ENCODE measurements around the gene CCDC127. TPM values are rescaled to one million over a fixed set of nuclear protein-coding genes. Genes with fewer than 3 reads are reported as not detected.
"Not testable (repeated sequence)": the region's sequence is repeated elsewhere in the genome, so short reads cannot be mapped to it uniquely, and the experiment has no call there.

CCDC127 gene
- total and polyA plus RNA-seq, 2 donors (not counting 3 experiments of a cell fraction or from before 2014, with no cell fraction given), result 3.4 to 6.3 TPM

DNA sequence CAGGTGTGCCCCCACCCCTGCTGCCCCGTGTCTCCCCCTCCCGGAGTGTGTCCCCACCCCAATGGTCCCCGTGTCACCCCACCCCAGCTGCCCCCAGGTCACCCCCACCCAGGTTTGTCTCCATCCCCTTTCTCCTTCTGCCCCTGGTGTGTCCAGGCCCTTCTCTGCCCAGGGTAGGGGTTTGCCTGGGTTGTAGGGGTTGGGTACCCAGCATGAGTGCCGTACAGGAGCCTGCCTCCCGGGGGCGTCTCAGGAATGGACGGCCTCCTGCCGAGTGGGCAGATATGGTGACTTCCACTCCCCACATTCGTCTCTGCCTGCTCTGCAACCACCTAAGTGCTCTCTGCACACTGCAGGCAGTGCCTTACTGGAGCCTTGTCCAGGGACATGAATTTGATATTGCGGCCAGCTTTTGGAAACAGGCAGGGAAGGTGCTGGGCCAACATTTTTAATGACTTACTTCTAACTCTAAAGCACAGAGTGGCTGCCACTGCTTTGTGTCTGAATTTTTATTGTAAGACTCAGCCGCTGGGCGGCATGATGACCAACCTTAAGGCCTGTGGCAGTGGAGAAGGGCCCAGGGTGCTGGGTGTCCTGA is 20.0 kb downstream of the CCDC127 start:
- no peaks in the 10 kb centered on the region for H3K9me3 ChIP-seq (replicated peaks; ENCODE audit: control insufficient read depth, insufficient read depth, low read length)
- ChIA-PET CTCF (interaction anchor here (1.9 kb wide), 1 partner anchor 10 kb away, joined by 8 read pairs; no protein-coding TSS in a partner anchor), POLR2A (no interaction called here)
- FAIRE-seq (no peak), DNase-seq (ENCODE audit: low read depth, low spot score) (no peak)
- dilution Hi-C loops (cut with MboI; ENCODE audit: extremely low pct_ligation_motif_present, low sequenced_read_pairs) (no loop called here), intact Hi-C loops (cut with micrococcal nuclease) (no loop called here)
- H3K4me3 ChIP-seq (replicated peaks in 1 of 3; ENCODE audit: insufficient read depth in 1 of 3, low read depth in 1 of 3, low read length in 3 of 3), result no peak overlapping the region
- H3K9ac ChIP-seq (replicated peaks; ENCODE audit: extremely low read depth, insufficient read depth, low read length), result no peak overlapping the region
- no peak overlapping the region for H3K4me2 ChIP-seq (ENCODE audit: insufficient read depth, low read length)
- no peaks in the 10 kb centered on the region for H3K4me1 ChIP-seq (ENCODE audit: control insufficient read depth, extremely low read depth, insufficient read depth, low read length)
- TF ChIP-seq JUN (IDR thresholded peaks at IDR 0.05; ENCODE audit: borderline replicate concordance, insufficient read depth, insufficient read length, low read depth) (no peak), POLR2A (IDR thresholded peaks at IDR 0.05; ENCODE audit: low read depth, low read length) (no peak), GATA2 (IDR thresholded peaks at IDR 0.05; ENCODE audit: insufficient read depth, insufficient read length, low read depth, low read length) (no peak), CTCF (IDR thresholded peaks at IDR 0.05; ENCODE audit: extremely low read depth in 1 of 2, insufficient read depth in 1 of 2, low read depth in 1 of 2, low read length in 2 of 2) (no peak), EZH2 (IDR thresholded peaks at IDR 0.05; ENCODE audit: borderline replicate concordance, low read depth, low read length, severe bottlenecking) (no peak), MAX (IDR thresholded peaks at IDR 0.05; ENCODE audit: insufficient read depth, insufficient read length) (no peak), POLR2AphosphoS5 (IDR thresholded peaks at IDR 0.05; ENCODE audit: insufficient read depth, low read depth, low read length) (no peak), FOS (IDR thresholded peaks at IDR 0.05; ENCODE audit: borderline replicate concordance, insufficient read depth, low read length) (no peak), MYC (IDR thresholded peaks at IDR 0.05; ENCODE audit: low read depth, low read length) (no peak)
- no TSS peak for BruUV-seq (replicated peaks)
- no peaks in the 10 kb centered on the region for H3K79me2 ChIP-seq (ENCODE audit: control insufficient read depth, insufficient read depth, low read length)
- H3K27ac ChIP-seq (ENCODE audit: insufficient read depth, low read depth, low read length), result no peak overlapping the region
- no peaks in the 10 kb centered on the region for H3K9me1 ChIP-seq (replicated peaks; ENCODE audit: control insufficient read depth, extremely low read depth, insufficient read depth, low read length)
- no peak overlapping the region for H2AFZ ChIP-seq (ENCODE audit: low read depth, low read length)
- H3K27me3 ChIP-seq (ENCODE audit: control insufficient read depth in 2 of 2, insufficient read depth in 2 of 2, low read length in 2 of 2), result no peaks in the 10 kb centered on the region
- no peaks in the 10 kb centered on the region for H4K20me1 ChIP-seq (replicated peaks; ENCODE audit: control insufficient read depth, extremely low read depth, insufficient read depth, low read length)
- H3K36me3 ChIP-seq (ENCODE audit: control insufficient read depth in 2 of 2, extremely low read depth in 1 of 2, insufficient read depth in 2 of 2, low read length in 2 of 2), result peaks cover 0 to 2% of the 10 kb centered on the region in 2 experiments

DNA sequence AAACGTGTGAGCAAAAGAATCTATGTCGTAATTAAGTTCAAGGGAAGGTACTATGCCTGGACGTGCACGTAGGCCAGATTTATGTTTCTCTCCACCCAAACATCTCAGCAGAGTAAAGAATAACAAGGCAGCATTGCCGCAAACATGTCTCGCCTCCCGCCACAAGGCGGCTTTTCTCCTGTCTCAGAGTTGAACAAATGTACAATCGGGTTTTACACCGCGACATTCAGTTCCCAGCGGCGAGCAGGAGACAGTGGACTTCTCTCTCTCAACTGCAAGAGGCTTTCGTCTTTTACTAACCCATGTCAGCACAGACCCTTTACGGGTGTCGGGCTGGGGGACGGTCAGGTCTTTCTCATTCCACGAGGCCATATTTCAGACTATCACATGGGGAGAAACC is 20.9 kb downstream of the CCDC127 start:
- BruUV-seq (replicated peaks); H3K9me1 ChIP-seq (replicated peaks; ENCODE audit: control insufficient read depth, extremely low read depth, insufficient read depth, low read length); H2AFZ ChIP-seq (ENCODE audit: low read depth, low read length); dilution Hi-C loops (cut with MboI; ENCODE audit: extremely low pct_ligation_motif_present, low sequenced_read_pairs); H3K4me1 ChIP-seq (ENCODE audit: control insufficient read depth, extremely low read depth, insufficient read depth, low read length); intact Hi-C loops (cut with micrococcal nuclease); CTCF ChIA-PET; H3K79me2 ChIP-seq (ENCODE audit: control insufficient read depth, insufficient read depth, low read length); H3K36me3 ChIP-seq (ENCODE audit: control insufficient read depth in 2 of 2, extremely low read depth in 1 of 2, insufficient read depth in 2 of 2, low read length in 2 of 2); DNase-seq (ENCODE audit: low read depth, low spot score); H3K9me3 ChIP-seq (replicated peaks; ENCODE audit: control insufficient read depth, insufficient read depth, low read length); POLR2A ChIA-PET; H3K27ac ChIP-seq (ENCODE audit: insufficient read depth, low read depth, low read length); H3K9ac ChIP-seq (replicated peaks; ENCODE audit: extremely low read depth, insufficient read depth, low read length); FAIRE-seq; H3K4me2 ChIP-seq (ENCODE audit: insufficient read depth, low read length); H3K4me3 ChIP-seq (replicated peaks in 1 of 3; ENCODE audit: insufficient read depth in 1 of 3, low read depth in 1 of 3, low read length in 3 of 3); H3K27me3 ChIP-seq (ENCODE audit: control insufficient read depth in 2 of 2, insufficient read depth in 2 of 2, low read length in 2 of 2); H4K20me1 ChIP-seq (replicated peaks; ENCODE audit: control insufficient read depth, extremely low read depth, insufficient read depth, low read length): not testable (repeated sequence)

All from endothelial cell of umbilical vein (primary cell).